MM.1S (cell line): ENCODE results near the gene TEX9.

Experiments
- CTCF ChIP-seq: fragments of 300-600 bp; sonication (generic); IDR thresholded peaks from 2 replicates; pipeline ENCODE4 v1.5.1; 2016; ENCODE audit warnings: antibody characterized with exemption, low read length, mixed read lengths
- EZH2 ChIP-seq: fragments of 300-600 bp; sonication (generic); optimal IDR thresholded peaks from 2 replicates; pipeline ENCODE3; 2017; ENCODE audit warnings: low read depth, mild to moderate bottlenecking, antibody characterized with exemption, low read length, mixed read lengths
- EZH2phosphoT487 ChIP-seq: fragments of 300-600 bp; sonication (generic); IDR thresholded peaks from 2 replicates; pipeline ENCODE4 v1.6.1; 2018; ENCODE audit warnings: antibody characterized with exemption, low read length

GRCh38 chr15:56473017-56473416 is 107.8 kb downstream of the TEX9 start:
- no peak for TF ChIP-seq CTCF
- TF ChIP-seq EZH2phosphoT487: no peak
- TF ChIP-seq EZH2: no peak
